ENCODE data around the gene SMIM12.
"Not testable (repeated sequence)": the region's sequence is repeated elsewhere in the genome, so short reads cannot be mapped to it uniquely, and the experiment has no call there.

Gene SMIM12

DNA sequence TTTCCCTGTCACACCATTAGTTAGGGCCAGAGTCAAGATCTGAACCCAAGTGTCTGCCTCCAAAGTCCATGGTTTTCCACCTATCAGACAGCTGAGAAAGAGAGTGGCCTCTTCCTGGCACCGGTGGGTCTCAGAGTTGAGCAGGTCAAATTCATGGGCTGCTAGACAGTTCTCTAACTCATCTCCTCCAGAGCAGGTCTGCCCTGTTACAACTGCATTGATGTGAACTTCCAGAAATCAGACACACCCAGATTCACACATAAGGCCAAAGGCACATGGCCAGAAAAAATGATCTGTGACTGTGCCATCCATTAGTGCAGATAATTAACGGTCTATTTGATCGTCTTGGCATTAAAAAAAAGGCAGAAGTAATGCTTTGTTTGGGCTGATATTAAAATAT lies 17.5 kb downstream of the SMIM12 start:
- DNase-seq = no peak

DNA sequence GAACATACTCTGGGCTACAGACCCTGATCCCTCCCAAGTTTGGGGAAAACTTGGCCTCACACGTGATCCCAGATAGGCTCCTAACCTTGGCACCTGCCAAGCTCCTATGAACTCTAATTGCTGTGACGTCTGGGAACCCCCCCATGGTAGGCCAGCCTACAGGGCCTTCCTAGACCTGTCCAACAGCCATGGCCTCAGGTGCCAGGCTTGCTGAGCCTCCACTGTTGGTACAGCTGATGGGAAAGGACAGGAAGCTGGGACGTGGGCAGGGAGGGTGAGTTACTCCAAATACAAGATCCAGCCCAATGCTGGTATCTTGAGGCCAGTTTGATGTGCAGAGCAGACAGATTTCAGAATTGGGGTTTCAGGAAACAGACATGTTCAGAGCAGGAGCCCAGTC lies 19.1 kb downstream of the SMIM12 start:
- no peak for DNase-seq

DNA sequence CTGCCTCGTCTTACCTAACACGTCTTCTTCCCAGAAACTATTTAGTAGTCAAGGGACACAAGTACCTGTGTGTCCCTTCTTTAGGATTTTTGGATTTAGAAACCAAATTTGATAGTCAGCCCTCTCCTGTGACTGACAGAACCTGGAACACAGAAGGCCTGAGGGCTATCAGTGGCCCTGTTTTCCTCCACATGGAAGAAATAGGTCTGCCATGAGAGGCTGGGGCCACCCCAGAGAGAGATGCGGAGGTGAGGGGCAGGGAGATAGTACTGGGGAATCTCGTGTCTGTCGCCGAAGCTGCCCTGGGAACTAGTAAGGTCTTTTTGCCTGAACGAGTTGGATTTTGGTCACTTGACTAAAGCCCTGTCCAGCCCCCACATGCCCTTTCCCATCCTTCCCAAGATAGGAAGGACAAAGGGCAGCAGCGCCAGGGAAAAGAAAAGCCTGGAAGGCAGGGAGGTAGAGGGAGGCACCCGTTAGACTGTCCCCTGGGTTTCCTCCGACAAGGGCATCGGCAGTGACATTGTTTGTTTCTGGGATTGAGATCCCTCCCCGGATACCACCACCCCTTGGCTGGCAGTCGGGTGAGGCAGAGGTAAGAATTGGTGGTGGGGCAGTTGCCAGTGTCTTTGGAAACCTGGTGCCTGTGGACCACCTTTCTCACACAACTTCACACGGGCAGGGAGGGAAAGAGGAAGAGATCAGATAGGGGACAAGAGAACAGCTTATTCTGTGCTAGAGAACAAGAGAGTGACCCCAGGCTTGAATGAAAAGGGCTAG lies 19.8 kb downstream of the SMIM12 start:
- DNase-seq = no peak

DNA sequence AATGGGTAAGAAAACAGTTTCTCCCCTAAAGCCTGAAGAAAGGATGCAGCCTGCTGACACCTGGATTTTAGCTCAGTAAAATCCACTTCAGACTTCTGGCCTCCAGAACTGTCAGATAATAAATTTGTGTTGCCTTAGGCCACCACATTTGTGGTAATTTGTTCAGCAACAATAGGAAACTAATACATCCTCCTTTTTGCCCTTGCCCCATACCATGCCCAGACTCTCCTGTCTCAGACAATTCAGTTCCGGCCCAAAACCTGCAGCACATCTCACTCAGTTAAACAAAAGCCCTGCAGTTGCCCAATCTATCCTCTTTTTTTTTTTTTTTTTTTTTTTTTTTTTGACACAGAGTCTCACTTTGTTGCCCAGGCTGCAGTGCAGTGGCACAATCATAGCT lies 25.8 kb downstream of the SMIM12 start:
- no peak for DNase-seq

DNA sequence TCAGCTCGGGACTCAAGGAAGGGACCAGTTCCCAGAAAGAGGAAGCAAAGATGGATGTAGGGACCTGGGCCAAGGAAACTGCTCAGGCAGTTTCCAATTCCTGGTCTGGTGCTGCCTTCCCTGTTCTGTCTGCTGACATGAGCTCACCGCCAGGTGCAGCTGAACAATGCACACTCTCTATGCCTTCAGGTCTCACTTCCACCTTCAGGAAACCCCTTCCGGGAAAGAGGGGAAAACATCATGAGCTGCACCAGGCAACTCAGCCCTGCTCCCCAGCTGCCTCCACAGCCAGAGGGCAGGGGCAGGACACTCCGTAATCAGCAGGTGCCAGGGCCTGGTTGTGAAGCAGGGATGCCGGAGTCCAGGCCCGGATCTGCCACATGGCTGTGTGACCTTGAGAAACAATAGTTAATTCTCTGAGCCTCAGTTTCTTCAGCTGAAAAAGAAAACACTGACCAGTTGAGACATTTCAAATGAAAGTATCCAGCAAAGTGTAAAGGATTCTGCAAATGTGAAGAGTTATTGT lies 27.8 kb downstream of the SMIM12 start:
- DNase-seq = no peak

DNA sequence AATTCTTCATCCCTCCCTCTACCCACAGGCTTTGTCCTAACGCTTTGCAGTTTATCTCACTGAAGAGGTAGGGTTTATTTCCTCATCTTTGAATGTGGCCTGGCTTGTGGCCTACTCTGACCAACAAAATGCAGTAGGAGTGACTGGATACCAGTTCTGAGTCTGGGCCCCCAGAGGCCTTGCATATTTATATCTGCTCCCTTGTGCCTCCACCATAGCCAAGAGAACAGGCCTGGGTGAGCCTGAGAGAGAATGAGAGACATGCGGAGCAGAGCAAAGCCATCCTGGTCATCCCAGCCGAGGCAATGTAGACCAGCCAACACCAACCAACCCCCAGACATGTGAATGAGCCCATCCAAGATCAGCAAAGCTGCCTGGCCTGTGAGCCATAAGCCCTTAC lies 30.3 kb downstream of the SMIM12 start:
- no peak for DNase-seq

DNA sequence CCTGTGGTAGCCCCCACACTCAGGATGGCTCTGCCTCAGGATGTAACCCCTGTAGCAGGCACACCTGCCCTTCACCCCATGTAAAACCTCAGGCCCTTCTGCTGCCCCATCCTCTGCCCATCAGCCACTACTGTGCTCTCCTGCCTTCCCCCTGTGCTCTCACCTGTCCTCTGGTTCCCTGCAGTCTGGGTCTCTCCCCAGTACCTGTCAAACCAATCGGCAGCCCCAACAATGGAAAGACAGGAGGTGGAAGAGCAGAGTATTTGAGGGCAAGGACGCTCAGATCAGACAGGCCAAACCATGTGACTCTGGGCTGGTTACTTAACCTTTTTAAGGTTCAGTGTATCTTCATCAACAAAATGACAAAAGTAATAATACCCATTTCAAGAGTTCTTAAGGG lies 30.9 kb downstream of the SMIM12 start:
- no peak for DNase-seq

DNA sequence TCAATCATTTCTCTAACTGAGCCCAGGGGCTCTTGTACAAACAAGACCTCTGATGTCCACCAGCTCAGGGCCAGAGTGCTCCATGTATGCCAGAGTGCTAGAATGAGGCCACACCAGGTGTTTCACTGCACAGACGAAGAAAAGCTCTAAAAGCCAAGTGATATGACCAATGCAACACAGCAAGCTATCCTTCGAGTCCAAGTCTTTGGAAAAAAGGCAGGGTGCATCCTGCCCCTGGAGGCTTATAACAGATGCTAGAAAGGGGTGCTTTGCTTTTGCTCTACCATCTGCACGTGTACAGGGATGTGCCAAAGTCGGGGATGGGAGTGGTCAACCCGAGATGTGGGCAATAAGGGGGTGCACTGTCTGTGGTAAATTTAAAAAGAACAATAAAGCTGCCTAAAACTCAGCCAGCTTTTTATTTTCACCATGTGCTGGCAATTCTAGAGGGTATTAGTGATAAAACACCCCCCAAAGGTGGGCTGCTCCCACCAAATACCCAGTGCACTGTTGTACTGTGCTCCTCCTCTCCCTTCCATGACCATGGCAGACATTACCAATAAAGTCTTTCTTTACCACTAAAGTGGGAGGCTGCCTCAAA lies 32.1 kb downstream of the SMIM12 start:
- no peak for DNase-seq

DNA sequence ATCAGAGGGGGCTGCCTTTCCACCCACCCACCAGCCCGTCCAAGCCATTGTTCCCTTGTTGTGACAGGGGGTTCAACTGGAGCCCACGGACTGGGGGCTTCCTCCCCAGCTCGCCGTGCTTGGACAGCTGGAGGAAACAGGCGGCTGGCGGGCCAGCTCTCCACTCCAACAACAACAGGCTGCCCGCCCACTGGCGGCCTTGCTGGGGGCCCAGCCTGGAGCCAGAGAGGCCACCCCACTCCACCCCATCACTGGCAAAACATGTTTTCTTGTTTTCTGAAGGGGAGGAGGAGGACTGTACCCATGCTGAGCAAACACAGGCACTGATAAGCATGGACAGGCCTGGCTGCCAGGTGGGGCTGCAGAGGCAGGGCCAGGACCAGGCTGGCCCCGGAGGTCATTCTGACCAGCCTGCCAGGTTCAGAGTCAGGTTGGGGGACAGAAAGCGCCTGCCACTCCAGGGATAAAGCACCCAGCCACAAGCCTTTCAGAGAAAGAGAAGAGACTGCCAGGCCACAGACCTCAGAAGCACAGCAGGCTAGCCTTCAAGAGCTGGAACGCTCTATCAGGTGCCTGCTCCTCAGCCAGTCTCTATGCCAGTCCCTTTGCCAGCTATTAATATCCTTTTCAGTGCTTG lies 34.0 kb downstream of the SMIM12 start:
- DNase-seq = no peak

DNA sequence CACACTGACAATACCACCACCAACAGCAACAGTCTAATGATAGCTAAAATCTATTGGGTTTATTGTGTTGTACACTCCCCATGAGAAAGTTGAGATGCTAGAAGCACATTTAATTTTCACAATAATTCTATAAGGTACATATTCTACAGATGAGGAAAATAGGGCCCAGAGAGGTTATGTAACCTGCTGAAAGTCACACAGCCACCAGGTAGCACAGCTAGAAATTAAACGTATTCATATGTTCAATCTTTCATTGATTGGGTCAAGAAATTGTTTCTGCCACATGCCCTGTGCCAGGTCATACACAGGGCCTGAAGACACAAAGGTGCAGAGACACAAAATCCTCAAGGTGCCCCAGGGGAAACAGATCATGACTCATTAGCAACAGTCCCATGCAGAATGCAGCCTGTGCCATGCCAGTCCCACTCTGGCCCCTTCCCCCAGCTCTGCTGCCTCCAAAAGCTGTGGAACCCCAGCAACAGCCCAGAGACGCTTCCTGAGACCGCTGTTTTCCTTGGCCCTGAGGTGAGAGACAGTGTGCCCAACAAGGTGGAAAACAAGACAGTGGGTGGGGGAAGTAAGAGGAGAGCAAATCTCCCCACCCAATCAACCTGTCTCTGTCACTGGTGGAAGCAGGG lies 34.6 kb downstream of the SMIM12 start:
- DNase-seq = no peak

DNA sequence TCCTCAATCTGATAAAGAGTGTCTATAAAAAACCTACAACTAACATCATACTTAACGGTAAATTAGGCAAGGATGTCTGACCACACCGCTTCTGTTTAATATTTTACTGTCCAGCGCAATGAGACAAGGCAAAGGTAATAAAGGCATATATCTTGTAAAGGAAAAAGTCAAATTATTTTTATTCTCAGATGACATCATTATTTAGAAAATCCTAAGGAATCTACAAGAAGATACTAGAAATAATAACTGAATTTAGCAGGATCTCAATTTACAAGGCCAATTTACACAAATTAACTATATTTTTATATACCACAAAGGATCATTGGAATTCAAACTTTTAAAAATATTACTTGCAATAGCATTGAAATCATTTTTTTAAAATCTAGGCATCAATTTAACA lies 37.3 kb downstream of the SMIM12 start:
- no peak for DNase-seq

DNA sequence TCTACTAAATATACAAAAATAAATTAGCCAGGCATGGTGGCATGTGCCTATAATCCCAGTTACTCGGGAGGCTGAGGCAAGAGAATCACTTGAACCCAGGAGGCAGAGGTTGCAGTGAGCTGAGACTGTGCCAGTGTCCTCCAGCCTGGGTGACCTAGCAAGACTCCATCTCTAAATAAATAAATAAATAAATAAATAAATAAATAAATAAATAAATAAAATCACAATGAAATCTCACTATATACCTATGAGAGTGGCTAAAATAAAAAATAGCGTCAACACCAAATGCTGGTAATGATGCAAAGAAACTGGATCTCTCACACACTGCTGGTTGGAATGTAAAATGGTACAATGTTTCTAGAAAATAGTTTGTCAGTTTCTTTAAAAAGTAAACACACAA lies 40.7 kb downstream of the SMIM12 start:
- DNase-seq = not testable (repeated sequence)

DNA sequence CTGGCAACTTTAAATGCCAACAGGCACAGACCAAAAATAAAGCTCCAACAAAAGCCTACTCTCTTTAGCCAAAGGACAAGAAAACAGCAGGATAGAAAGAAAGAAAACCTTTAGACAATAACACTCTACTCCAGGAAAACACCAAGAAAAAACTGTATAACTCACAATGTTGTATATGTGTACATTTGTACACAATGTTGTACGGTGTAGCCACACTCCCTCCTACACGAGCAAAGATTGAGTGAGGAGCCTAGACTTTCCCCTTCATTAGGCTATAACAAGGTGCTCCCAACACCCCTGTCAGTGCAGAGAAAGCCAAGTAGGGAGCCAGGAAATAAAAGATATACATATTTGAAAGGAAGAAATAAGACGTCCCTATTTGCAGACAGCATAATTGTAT lies 42.8 kb downstream of the SMIM12 start:
- no peak for DNase-seq

DNA sequence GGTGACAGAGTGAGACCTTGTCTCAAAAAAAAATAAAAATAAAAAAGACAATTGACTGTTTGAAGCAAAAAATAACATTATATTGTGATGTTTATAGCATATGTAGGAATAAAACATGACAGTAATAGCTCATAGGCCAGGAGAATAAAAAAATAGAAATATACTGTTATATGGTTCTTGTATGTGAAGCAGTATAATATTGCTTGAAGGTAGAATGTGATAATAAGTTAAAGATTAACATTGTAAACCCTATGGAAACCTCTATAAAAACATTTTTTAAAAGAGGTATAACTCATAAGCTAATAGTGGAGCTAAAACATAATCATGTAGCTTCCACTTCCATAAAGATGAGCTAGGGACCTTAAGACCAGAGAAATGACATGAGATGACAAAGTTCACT lies 43.2 kb downstream of the SMIM12 start:
- no peak for DNase-seq

DNA sequence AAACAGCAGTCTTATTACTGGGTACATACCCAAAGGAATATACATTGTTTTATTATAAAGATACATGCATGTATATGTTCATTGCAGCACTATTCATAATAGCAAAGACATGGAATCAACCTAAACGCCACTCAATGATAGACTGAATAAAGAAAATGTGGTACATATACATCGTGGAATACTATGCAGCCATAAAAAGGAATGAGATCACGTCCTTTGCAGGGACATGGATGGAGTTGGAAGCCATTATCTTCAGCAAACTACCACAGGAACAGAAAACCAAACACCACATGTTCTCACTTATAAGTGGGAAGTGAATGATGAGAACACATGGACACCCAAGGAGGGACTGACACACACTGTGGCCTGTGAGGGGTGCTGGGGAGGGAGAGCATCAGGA lies 48.8 kb downstream of the SMIM12 start:
- not testable (repeated sequence) for DNase-seq

DNA sequence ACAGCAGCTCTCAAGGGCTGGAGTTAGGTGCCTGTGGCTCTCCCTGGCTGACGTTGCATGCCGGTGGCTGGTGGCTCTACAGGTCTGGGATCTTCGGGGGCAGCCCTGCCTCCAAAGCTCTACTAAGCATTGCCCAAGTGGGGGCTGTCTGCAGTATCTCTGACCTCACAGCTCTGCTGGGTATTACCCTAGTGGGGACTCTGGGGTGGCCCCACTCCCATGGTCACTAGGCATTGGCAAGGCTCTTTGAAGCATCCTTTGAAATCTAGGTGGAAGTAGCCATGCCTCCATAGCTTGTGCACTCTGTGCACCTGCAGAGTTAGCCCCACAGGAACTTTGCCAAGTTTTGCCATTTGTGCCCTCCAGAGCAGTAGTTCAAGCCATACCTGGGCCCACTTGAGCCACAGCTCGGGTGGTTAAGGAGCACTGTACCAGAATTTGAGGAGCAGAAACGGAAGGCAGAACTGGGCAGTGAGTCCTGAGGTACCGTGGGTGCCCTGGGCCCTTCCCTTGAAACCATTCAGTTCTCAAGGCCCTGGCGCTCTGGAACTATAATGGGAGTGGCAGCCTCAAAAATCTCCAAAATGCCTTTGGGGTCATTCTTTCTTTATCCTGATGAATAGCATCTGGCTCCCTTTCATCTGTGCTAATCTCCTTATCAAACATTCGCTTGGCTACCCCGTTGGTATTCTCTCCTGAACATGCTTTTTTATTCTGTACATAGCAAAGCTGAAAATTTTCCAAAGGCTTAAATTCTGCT lies 51.3 kb downstream of the SMIM12 start:
- DNase-seq = no peak

DNA sequence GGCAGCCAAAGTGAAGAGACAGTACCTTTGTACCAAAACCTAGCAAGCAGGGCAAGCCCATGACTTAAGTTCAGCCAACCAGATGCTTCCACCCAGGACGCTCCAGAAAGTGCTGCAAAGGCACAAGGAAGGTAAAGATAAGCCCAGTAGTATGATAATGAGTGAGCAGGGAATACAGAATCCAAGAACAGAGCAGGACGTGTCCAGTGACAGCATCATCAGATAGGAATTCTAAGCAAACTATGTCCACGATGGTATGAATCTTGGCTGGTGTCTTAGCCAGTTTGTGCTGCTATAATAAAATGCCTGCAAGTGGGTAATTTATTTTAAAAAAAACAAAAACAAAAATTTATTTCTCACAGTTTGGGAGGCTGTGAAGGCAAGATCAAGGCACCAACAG lies 53.2 kb downstream of the SMIM12 start:
- DNase-seq = no peak

DNA sequence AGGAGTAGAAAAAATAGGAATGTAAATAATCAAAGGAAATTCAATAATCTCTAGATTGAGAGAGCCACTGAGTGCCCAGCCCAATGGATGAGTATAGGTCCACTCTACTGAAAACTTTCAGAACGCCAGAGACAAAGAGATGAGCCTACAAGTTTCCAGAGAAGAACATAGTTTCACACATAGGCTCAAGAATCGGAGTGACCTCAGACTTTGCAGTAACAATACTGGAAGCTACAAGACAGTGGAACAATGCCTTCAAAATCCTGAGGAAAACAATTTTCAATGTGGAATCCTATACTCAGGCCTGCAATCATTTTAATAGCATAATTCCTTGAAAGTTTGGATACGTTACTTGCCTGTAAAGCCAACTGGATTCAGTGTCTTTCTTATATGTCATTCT lies 55.8 kb downstream of the SMIM12 start:
- DNase-seq = no peak
